A549 (cell line): ENCODE results near the gene DRC7.

Experiments used
- EHMT2 ChIP-seq: fragments of 200-600 bp; sonication (generic); IDR thresholded peaks from 2 replicates; pipeline ENCODE4 v1.6.1; 2016; ENCODE audit warnings: antibody characterized with exemption, low read depth, mild to moderate bottlenecking, moderate library complexity
- HDAC2 ChIP-seq: fragments of 200-600 bp; sonication (generic); IDR thresholded peaks from 2 replicates; pipeline ENCODE4 v1.6.1; 2016
- NR3C1 ChIP-seq: fragments of >200 bp; sonication (Bioruptor Twin); formaldehyde crosslinking; IDR thresholded peaks from 3 replicates; pipeline ENCODE4 v1.6.1; 2017
- POLR2A ChIP-seq: IDR thresholded peaks from 2 replicates; pipeline ENCODE4 v1.6.1; 2012; ENCODE audit warnings: mild to moderate bottlenecking, low read length
- REST ChIP-seq: fragments of 200-600 bp; sonication (generic); IDR thresholded peaks from 2 replicates; pipeline ENCODE4 v1.6.1; 2016; ENCODE audit warnings: antibody characterized with exemption, mild to moderate bottlenecking, moderate library complexity
- TF ChIP-seq, protein P1 (sequence below): fragments of >200 bp; sonication (Bioruptor Twin); formaldehyde crosslinking; IDR thresholded peaks from 3 replicates; pipeline ENCODE4 v1.5.1; 2016

GRCh38 chr16:57736419-57737351 lies 42.1 kb downstream of the DRC7 start:
- TF ChIP-seq POLR2A (no peak), EHMT2 (no peak), REST (no peak), HDAC2 (no peak), NR3C1 (no peak)
- TF ChIP-seq, protein P1, sequence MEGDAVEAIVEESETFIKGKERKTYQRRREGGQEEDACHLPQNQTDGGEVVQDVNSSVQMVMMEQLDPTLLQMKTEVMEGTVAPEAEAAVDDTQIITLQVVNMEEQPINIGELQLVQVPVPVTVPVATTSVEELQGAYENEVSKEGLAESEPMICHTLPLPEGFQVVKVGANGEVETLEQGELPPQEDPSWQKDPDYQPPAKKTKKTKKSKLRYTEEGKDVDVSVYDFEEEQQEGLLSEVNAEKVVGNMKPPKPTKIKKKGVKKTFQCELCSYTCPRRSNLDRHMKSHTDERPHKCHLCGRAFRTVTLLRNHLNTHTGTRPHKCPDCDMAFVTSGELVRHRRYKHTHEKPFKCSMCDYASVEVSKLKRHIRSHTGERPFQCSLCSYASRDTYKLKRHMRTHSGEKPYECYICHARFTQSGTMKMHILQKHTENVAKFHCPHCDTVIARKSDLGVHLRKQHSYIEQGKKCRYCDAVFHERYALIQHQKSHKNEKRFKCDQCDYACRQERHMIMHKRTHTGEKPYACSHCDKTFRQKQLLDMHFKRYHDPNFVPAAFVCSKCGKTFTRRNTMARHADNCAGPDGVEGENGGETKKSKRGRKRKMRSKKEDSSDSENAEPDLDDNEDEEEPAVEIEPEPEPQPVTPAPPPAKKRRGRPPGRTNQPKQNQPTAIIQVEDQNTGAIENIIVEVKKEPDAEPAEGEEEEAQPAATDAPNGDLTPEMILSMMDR = 0 out of 3 replicates have a peak, but pooled peaks have one; percentile 4
